K562 (cell line): Measurements from ENCODE around the gene SLC24A3. TPM values are rescaled to one million over a fixed set of nuclear protein-coding genes. Genes with fewer than 3 reads are reported as not detected.

Source experiments
- ATF3 ChIP-seq, 2 experiments: fragments of 450-650 bp in 1 of 2; sonication (generic) in 1 of 2; formaldehyde crosslinking in 1 of 2; IDR thresholded peaks in 1 of 2; conservative IDR thresholded peaks in 1 of 2; 2 replicates each; pipeline versions ENCODE4 v1.6.1 to v1.8.1; 2016 to 2023; ENCODE audit warnings: mild to moderate bottlenecking in 2 of 2, moderate library complexity in 2 of 2, inconsistent platforms in 1 of 2, missing genetic modification reagents in 1 of 2
- CBX5 ChIP-seq: IDR thresholded peaks from 2 replicates; pipeline ENCODE4 v1.6.1; 2014; ENCODE audit warnings: low read depth, borderline replicate concordance
- DNMT1 ChIP-seq: fragments of 450-650 bp; IDR thresholded peaks from 2 replicates; pipeline ENCODE4 v1.6.1; 2016; ENCODE audit warnings: antibody characterized with exemption, mild to moderate bottlenecking
- EHMT2 ChIP-seq: fragments of 450-650 bp; IDR thresholded peaks from 2 replicates; pipeline ENCODE4 v1.6.1; 2018; ENCODE audit warnings: antibody characterized with exemption
- FOS ChIP-seq: IDR thresholded peaks from 3 replicates; pipeline ENCODE4 v1.6.1; 2011; ENCODE audit not compliant: insufficient read length; ENCODE audit errors: extremely low read depth
- FOSL1 ChIP-seq: fragments of 200-800 bp; sonication (Bioruptor generic); conservative IDR thresholded peaks from 2 replicates; pipeline ENCODE4 v1.6.1; 2016; ENCODE audit warnings: missing genetic modification characterization, missing compliant biosample characterization
- MCM2 ChIP-seq: fragments of 450-650 bp; IDR thresholded peaks from 2 replicates; pipeline ENCODE4 v1.6.1; 2017; ENCODE audit warnings: low read depth, mild to moderate bottlenecking
- NCOR1 ChIP-seq: fragments of 450-650 bp; IDR thresholded peaks from 2 replicates; pipeline ENCODE4 v1.6.1; 2016; ENCODE audit warnings: mild to moderate bottlenecking, moderate library complexity
- RBM14 ChIP-seq: fragments of 200-400 bp; formaldehyde crosslinking; IDR thresholded peaks from 2 replicates; pipeline ENCODE4 v1.6.1; 2018; ENCODE audit warnings: low read depth, mild to moderate bottlenecking, low read length, moderate library complexity, borderline replicate concordance; ENCODE audit not compliant: insufficient read depth
- SPI1 ChIP-seq: IDR thresholded peaks from 2 replicates; pipeline ENCODE4 v1.6.1; 2011; ENCODE audit warnings: low read depth, low read length, control low read depth, borderline replicate concordance
- TFAP4 ChIP-seq: sonication (generic); formaldehyde crosslinking; IDR thresholded peaks from 2 replicates; pipeline ENCODE4 v1.8.0; 2022; ENCODE audit warnings: missing genetic modification reagents, mild to moderate bottlenecking, moderate library complexity, borderline replicate concordance
- YY1 ChIP-seq, 3 experiments: IDR thresholded peaks; 2 replicates each; pipeline ENCODE4 v1.6.1; 2011; ENCODE audit warnings: low read length in 2 of 3, mild to moderate bottlenecking in 2 of 3, moderate library complexity in 2 of 3, borderline replicate concordance in 1 of 3, control low read depth in 1 of 3, low read depth in 1 of 3; ENCODE audit not compliant: insufficient read depth in 3 of 3, insufficient replicate concordance in 2 of 3, control insufficient read depth in 1 of 3, insufficient read length in 1 of 3; ENCODE audit errors: extremely low read depth in 1 of 3
- ZNF121 ChIP-seq: sonication (generic); formaldehyde crosslinking; conservative IDR thresholded peaks from 2 replicates; pipeline ENCODE4 v1.8.0; 2022; ENCODE audit warnings: missing genetic modification reagents
- ZNF444 ChIP-seq: fragments of 250-450 bp; sonication (Bioruptor Pico); IDR thresholded peaks from 2 replicates; pipeline ENCODE4 v1.4.0; 2020; ENCODE audit warnings: mild to moderate bottlenecking, moderate library complexity
- ZNF589 ChIP-seq: fragments of 200-800 bp; sonication (Bioruptor generic); IDR thresholded peaks from 2 replicates; pipeline ENCODE4 v1.6.1; 2016; ENCODE audit warnings: low read depth, missing genetic modification characterization, missing compliant biosample characterization
- polyA plus RNA-seq, 8 experiments: library from polyadenylated mRNA; depleted of rRNA in 4 of 8; stranded (reverse) in 5 of 8; unstranded in 3 of 8; fragments of >200 nt; fragmentation: Nextera tagmentation in 2 of 8; fragmentation: Illumina TruSeq in 1 of 8; extraction: Ambion mirVana in 2 of 8; extraction: Trizol in 1 of 8; gene quantifications; 2 replicates each; pipeline versions ENCODE4 v1.2.1 to v1.2.3, GENCODE V29; 2011 to 2014; ENCODE audit warnings: inconsistent platforms in 1 of 8, missing spikeins in 1 of 8
- total RNA-seq, 7 experiments: library from RNA; depleted of rRNA in 6 of 7; stranded (reverse); fragments of >200 nt in 6 of 7; fragmentation: Illumina TruSeq in 2 of 7; extraction: Trizol in 2 of 7; gene quantifications; 2 replicates each; pipeline versions ENCODE4 v1.2.1 to v1.2.3, GENCODE V29; 2011 to 2021; ENCODE audit warnings: low replicate concordance in 1 of 7

The SLC24A3 gene
- total and polyA plus RNA-seq, 9 of the 15 experiments (the other 6 are each of a cell fraction or from before 2014, with no cell fraction given), result not detected

GRCh38 chr20:19658137-19658536 lies 445.7 kb downstream of the SLC24A3 start (continued):
- TF ChIP-seq DNMT1 (no peak), SPI1 (peak; percentile 52; the same call in 1 of the 2 replicates), NCOR1 (no peak), ZNF121 (CRISPR knock-in tag) (no peak), ATF3 (IDR thresholded peaks at IDR 0.05) (no peak), ATF3 (CRISPR knock-in tag; conservative IDR thresholded peaks at IDR 0.05) (no peak), FOSL1 (tag) (no peak), RBM14 (no peak), YY1 (IDR thresholded peaks at IDR 0.05; ENCODE audit: borderline replicate concordance in 1 of 3, control insufficient read depth in 1 of 3, extremely low read depth in 1 of 3, insufficient read depth in 3 of 3, insufficient read length in 1 of 3, insufficient replicate concordance in 2 of 3, low read depth in 1 of 3, low read length in 2 of 3) (peak in 2 of 3 experiments; percentile 41 to 42), ZNF444 (CRISPR knock-in tag) (no peak), FOS (no peak), TFAP4 (peak; percentile 59; the same call in 1 of the 2 replicates), MCM2 (no peak), ZNF589 (CRISPR knock-in tag) (0 out of 2 replicates have a peak, but pooled peaks have one; percentile 53), CBX5 (no peak), EHMT2 (no peak)
